ENCODE results near the gene CFAP100. TPM values are rescaled to one million over a fixed set of nuclear protein-coding genes. Genes with fewer than 3 reads are reported as not detected.

Gene CFAP100
- total RNA-seq, 1 donor, result not detected

DNA sequence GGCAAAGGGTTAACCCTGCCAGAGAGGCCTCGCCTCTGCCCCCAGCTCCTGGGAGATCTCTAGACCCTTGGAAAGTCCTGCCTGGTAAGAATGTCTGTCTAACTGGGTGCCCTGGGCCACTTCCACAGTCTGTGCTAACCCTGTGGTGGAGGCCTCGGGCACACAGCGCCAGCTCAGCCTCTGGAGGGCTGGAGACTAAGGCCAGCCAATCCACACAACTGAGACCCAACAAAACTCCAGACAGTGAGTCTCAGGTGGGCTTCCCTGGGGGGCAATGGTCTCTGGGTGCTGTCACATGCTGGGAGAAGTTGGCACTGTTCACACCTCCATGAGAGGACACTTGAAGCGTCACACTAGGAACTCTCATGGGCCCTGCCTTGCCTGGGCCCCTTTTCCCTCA, 61.5 kb downstream of the CFAP100 start:
- Histone ChIP-seq H3K9me3 (ENCODE audit: low read depth, low read length) (no peaks in the 10 kb centered on the region), H3K4me1 (ENCODE audit: insufficient read depth, low read length) (no peaks in the 10 kb centered on the region), H3K4me3 (ENCODE audit: low read length) (no peak overlapping the region), H3K27me3 (ENCODE audit: insufficient read depth, low read length) (no peaks in the 10 kb centered on the region)

DNA sequence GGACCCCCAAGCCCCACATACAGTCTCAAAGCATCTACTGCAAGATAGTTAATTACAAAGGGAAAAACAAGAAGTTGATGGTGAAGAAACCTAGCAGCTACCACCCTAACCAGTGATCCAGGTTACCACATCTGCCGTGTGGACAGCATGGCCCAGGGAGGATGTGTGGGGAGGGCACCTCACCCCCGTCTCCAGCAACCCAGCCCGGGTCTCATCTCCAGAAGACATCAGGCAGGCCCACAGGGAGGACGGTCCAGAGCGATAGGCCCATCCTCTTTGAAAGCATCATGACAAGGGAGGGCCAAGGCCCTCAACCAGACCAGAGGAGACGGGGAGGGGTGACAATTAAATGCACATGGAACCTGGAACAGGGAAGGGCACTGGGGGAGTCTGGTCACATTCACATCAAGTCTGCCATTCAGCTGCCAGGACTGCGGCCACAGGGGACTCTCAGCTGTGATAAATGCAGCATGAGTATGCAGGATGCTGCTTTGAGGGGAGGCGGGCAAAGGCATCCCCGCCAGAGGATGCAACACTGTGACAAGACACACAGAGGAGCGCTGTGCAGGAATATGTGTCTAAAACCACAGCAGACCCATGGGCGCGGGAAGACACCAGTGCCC, 62.2 kb downstream of the CFAP100 start:
- Histone ChIP-seq H3K27me3 (ENCODE audit: insufficient read depth, low read length) (no peaks in the 10 kb centered on the region), H3K9me3 (ENCODE audit: low read depth, low read length) (no peaks in the 10 kb centered on the region), H3K4me3 (ENCODE audit: low read length) (no peak overlapping the region), H3K4me1 (ENCODE audit: insufficient read depth, low read length) (no peaks in the 10 kb centered on the region)

DNA sequence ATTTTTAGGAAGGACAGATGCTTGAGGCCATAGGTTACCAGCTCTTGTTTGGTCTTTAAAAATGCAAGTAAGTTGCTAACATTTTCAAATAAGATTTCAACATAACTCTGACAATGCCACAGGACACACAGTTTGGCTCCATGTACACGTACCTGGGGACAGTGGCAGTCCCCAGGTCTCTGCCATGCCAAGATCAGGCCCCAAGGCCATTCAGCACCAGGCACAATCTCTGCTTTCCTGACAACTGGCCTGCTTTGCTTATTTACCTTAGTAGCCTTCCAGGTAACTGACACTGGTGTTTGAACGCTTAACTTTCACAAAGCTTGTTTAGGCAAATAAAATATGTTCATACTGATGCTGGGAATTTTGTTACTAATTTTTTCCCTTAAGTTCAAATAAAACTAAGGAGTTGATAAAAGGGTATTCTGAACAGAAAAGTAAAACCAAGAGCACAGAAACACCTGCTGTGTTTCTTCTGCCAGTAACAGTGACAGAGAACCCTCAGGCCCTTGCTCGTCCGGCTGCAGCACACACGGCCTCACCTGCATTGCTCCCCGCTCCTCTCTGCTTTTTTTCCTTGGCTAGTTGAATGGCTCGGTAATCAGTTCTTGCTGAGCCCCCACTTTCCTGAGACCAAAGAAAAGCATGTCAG, 64.5 kb downstream of the CFAP100 start:
- peaks cover 2% of the 10 kb centered on the region for H3K4me1 ChIP-seq (ENCODE audit: insufficient read depth, low read length)
- H3K9me3 ChIP-seq (ENCODE audit: low read depth, low read length), result no peaks in the 10 kb centered on the region
- no peaks in the 10 kb centered on the region for H3K27me3 ChIP-seq (ENCODE audit: insufficient read depth, low read length)
- H3K4me3 ChIP-seq (ENCODE audit: low read length), result no peak overlapping the region

DNA sequence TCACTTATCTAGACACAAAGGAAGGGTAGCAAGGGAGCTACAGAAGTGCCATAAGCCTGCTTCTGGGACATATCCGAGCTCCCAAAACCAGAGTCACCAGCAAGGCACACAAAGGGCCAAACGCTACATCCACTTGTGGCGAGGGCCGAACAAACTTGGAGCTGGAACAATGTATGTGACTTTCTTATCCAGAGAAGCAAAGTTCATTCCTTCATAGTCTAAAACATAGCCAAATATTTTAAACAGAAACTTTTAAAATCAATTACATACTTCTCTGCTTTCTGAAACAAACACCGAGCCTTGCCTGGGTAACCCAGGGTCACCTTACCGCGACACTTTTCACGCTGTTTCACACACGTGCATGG, 65.0 kb downstream of the CFAP100 start:
- H3K9me3 ChIP-seq (ENCODE audit: low read depth, low read length), result no peaks in the 10 kb centered on the region
- no peak overlapping the region for H3K4me3 ChIP-seq (ENCODE audit: low read length)
- no peaks in the 10 kb centered on the region for H3K27me3 ChIP-seq (ENCODE audit: insufficient read depth, low read length)
- peaks cover 7% of the 10 kb centered on the region for H3K4me1 ChIP-seq (ENCODE audit: insufficient read depth, low read length)

DNA sequence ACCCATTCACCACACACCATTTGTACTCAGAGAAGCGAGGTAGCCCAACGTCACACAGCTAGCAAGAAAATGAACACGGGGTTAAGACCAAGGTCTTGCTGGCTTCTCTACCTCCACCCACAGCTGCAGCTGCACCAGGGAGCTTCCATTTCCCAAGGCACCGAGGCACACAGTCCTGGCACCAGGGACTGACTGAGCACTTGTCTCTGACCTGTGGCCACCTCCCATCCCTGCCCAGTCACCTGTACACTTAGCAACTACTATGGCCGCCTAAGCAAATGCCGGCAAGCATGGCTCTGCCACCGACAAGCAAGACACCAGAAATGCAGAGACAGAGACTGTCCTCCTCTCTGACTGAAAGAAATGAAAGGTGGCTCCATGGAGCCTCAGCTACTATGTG, 65.7 kb downstream of the CFAP100 start:
- Histone ChIP-seq H3K4me3 (ENCODE audit: low read length) (no peak overlapping the region), H3K27me3 (ENCODE audit: insufficient read depth, low read length) (no peaks in the 10 kb centered on the region), H3K9me3 (ENCODE audit: low read depth, low read length) (no peaks in the 10 kb centered on the region), H3K4me1 (ENCODE audit: insufficient read depth, low read length) (peaks cover 13% of the 10 kb centered on the region)

DNA sequence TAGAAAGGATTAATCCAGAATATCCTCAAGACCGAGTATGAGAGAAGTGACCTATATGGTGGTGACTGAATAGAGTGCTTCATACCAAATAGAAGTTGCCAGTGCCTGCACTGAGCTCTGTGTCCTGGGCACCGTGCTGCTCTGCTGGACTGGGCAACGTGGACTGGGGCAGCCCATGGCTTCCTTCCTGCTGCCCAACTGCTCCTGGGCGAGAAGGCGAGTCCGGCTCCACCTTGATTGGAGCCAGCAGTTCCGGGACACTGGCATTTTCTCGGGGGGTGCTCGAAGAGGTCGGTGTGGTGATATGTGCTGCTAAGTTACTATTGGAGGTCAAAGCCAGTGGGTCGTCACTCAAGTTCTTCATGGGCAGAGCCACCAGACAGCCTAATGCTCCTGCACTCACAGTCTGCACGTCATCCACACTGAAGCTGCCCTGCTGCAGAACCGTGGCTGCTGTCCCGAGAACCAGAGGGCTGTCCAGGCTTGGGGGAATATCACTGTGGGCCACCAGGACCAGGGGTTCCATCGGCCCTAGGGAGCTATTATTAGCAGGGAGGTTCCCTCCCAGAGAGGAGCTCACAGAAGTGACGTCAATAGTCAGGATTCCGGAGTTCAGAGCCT, 66.9 kb downstream of the CFAP100 start:
- Histone ChIP-seq H3K4me1 (ENCODE audit: insufficient read depth, low read length) (peaks cover 25% of the 10 kb centered on the region), H3K4me3 (ENCODE audit: low read length) (no peak overlapping the region), H3K27me3 (ENCODE audit: insufficient read depth, low read length) (no peaks in the 10 kb centered on the region), H3K9me3 (ENCODE audit: low read depth, low read length) (no peaks in the 10 kb centered on the region)

DNA sequence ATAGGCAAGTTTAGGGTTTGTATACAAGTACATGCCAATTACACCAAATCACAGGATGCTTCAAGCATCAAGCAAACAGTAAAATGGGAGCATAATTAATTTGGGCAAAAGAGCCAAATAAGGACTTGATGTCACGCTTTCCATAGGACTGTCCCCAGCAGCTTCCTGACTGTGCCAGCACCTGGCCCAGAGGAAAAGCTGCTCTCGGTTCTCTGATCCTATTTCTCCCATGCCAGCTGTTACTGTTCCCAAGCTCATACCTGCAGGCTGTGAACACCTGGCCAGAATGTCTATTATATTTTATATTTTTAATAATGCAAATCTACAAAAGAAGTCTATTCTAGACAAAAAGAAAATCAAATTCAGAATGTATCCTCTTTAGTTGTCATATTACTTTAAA, 68.8 kb downstream of the CFAP100 start:
- Histone ChIP-seq H3K9me3 (ENCODE audit: low read depth, low read length) (no peaks in the 10 kb centered on the region), H3K27me3 (ENCODE audit: insufficient read depth, low read length) (no peaks in the 10 kb centered on the region), H3K4me3 (ENCODE audit: low read length) (no peak overlapping the region), H3K4me1 (ENCODE audit: insufficient read depth, low read length) (peaks cover 45% of the 10 kb centered on the region)

DNA sequence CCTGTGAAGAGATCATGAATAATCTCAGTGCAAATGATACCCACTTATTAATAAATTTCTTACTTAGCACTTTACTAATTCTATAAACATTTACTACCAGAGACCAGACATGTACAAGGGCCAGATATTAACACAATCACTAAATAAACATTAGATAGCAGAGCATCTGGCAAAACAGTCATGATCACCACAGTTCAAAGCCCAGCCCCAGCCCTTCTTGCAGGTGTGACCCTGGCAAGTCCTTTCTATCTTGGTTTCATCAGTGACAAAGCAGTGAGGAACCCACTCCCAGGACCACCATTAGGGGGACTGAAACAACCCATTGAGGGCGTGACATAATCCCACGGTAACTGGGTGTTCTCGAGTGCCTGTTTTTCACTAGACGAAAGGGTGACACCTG, 69.4 kb downstream of the CFAP100 start:
- Histone ChIP-seq H3K4me1 (ENCODE audit: insufficient read depth, low read length) (peaks cover 48% of the 10 kb centered on the region), H3K9me3 (ENCODE audit: low read depth, low read length) (no peaks in the 10 kb centered on the region), H3K27me3 (ENCODE audit: insufficient read depth, low read length) (no peaks in the 10 kb centered on the region), H3K4me3 (ENCODE audit: low read length) (no peak overlapping the region)

DNA sequence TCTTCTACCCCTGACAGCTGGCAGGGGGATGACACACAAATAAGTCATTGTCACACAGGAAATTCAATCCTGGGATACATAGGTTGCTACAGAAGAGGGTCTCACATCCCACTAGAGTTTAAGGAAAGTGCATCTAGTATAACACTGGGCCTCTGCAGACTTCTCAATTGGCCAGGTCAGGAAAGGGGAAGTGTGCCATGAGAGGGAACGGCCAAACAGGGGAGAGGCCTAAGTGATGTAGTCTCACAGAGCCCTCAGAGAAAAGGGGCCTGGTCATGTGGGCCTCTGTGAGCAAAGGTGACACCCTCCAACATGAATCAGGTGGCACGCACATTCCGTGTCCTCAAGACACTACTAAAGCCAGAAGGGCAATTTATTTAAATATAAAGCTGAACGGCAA, 69.8 kb downstream of the CFAP100 start:
- Histone ChIP-seq H3K9me3 (ENCODE audit: low read depth, low read length) (no peaks in the 10 kb centered on the region), H3K27me3 (ENCODE audit: insufficient read depth, low read length) (no peaks in the 10 kb centered on the region), H3K4me3 (ENCODE audit: low read length) (no peak overlapping the region), H3K4me1 (ENCODE audit: insufficient read depth, low read length) (peaks cover 48% of the 10 kb centered on the region)

DNA sequence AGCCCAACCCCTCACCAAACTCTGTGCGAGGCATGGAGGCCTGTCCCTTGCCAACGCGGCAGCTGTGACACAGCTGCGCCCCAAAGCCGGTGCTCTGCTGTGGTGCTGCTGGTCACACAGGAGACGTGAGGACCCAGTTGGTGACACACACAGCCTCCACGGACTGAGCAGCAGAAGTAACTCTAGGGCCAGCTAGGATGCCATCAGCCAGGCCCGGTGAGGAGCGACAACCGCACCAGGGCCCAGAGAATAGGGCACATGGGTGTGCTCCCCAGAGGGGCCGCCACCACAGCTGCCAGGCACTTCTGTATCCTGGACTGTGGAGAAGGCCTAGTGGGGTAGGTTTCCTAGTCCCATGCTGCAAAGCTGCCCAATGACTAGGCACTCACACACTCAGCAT, 70.3 kb downstream of the CFAP100 start:
- no peaks in the 10 kb centered on the region for H3K9me3 ChIP-seq (ENCODE audit: low read depth, low read length)
- peaks cover 48% of the 10 kb centered on the region for H3K4me1 ChIP-seq (ENCODE audit: insufficient read depth, low read length)
- H3K27me3 ChIP-seq (ENCODE audit: insufficient read depth, low read length), result no peaks in the 10 kb centered on the region
- H3K4me3 ChIP-seq (ENCODE audit: low read length), result no peak overlapping the region

DNA sequence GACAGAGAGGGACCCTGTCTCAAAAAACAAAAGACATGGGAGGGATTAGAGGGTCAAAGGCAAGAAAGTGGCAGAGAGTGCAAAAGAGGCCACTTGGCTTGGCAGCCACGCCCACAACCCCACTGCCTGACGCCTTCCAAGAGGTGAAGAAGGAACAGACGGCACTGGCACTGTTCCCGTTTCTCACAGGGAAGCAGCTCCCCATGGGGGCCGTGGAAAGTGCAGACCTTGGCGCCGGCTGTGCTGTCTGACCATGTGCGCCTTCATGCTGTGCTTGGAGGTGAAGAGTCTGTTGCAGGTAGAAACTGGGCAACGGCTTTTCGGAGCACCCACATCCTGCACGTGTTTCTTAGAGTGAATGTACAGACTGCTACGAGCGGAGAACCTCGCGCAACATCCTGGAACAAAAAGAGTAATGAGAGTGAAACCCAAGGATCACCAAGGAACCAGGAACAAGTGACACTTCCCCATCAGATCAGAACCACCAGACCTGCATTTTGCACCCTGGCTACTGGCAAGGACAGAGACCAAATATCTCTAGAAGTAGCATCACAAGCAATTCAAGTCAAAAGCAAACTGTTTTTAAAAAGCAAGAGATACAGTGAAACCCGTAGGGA, 71.3 kb downstream of the CFAP100 start:
- Histone ChIP-seq H3K4me3 (ENCODE audit: low read length) (no peak overlapping the region), H3K27me3 (ENCODE audit: insufficient read depth, low read length) (no peaks in the 10 kb centered on the region), H3K9me3 (ENCODE audit: low read depth, low read length) (no peaks in the 10 kb centered on the region), H3K4me1 (ENCODE audit: insufficient read depth, low read length) (peaks cover 48% of the 10 kb centered on the region)

DNA sequence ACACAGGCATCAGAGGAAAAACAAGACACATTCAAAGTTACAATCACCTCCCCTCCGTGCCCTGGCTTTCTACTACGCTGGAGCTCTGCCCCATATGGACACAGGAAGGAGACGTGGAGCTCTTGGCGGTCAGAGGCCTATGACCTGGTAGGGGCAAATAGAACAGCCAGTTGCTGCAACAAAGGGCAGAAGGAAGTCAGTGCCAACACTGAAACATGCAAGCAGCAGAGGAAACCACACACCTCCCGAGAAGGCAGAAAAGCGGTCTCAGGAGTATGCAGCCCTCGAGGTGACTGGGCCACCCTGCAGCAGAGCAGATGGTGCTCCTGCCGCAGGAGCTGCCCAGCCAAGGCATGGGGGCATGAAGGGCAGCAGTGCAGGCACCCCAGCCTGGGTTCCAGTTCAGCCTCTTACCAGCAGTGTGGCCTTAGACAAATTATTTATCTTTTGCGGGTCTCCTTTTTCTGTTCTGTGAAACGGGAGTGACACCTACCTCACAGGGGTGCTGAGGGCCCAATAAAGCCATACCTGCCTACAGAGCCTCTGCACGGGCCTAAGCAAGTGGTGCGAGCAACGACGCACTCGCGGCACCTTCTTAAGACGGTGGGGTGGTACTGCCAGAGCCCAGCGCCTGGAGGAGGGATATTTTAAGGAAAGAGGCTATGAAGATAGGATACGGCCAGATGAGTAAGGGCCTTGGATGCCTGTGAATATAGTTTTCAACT, 72.3 kb downstream of the CFAP100 start:
- H3K4me3 ChIP-seq (ENCODE audit: low read length), result no peak overlapping the region
- no peaks in the 10 kb centered on the region for H3K9me3 ChIP-seq (ENCODE audit: low read depth, low read length)
- peaks cover 53% of the 10 kb centered on the region for H3K4me1 ChIP-seq (ENCODE audit: insufficient read depth, low read length)
- no peaks in the 10 kb centered on the region for H3K27me3 ChIP-seq (ENCODE audit: insufficient read depth, low read length)

DNA sequence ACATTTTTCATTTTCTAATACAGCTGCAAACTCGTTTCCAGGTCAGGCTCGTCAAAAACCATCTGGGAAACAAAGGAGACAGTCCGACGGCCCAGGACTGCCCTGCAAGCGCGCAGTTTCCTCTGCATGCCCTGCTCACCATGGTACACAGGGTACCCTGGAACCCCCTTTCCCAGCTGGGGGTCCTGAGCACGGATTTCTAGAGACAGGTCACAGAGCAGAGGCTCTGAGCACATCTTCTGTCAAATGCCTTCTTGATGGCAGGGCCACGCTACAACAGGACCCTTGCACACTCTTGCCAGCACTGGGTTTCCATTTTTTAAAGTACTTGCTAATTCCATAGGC, 72.9 kb downstream of the CFAP100 start:
- H3K4me3 ChIP-seq (ENCODE audit: low read length), result no peak overlapping the region
- H3K4me1 ChIP-seq (ENCODE audit: insufficient read depth, low read length), result peaks cover 58% of the 10 kb centered on the region
- H3K27me3 ChIP-seq (ENCODE audit: insufficient read depth, low read length), result no peaks in the 10 kb centered on the region
- no peaks in the 10 kb centered on the region for H3K9me3 ChIP-seq (ENCODE audit: low read depth, low read length)

DNA sequence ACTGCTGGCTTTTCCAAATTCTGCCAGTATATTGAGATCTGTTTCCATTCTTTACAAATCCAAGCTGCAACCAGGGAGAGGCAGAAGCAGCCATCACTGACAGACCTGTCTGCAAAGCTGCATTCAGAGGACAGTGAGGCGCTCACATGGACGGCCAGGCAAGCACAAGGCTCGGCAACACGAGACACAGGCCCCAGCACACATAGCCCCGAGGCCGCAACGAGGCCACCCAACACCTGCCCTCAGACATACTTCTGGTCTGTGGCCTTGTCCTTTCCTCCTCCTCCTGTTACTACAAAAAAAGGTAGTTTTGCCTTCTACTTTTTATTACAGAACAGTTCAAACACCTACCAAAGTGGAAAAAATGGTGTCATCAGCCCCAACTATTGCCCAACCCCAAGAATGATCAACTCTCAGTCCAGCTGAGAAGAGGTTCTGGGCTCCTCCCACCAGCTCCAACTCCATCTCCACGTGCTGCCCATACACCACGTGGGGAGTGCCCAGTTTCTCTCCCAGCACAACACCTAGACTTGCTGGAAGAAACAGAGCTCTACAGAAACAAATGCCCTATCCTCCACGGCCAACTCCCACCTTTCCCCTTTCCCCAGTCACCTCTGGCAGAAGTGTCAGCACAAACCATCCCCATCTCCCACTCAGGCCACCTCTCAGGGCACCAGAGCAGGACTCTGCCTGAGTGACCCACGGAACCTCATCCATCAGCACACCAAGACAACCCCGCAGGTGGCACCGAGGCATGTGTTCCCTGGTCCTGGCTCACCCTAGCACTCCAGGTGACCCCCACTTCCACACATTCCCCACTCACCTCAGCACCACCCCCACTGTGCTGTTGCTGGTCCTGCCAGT, 73.6 kb downstream of the CFAP100 start:
- Histone ChIP-seq H3K9me3 (ENCODE audit: low read depth, low read length) (no peaks in the 10 kb centered on the region), H3K27me3 (ENCODE audit: insufficient read depth, low read length) (no peaks in the 10 kb centered on the region), H3K4me1 (ENCODE audit: insufficient read depth, low read length) (peaks cover 65% of the 10 kb centered on the region), H3K4me3 (ENCODE audit: low read length) (no peak overlapping the region)
